Measurements from ENCODE around the gene RBBP9. TPM values are rescaled to one million over a fixed set of nuclear protein-coding genes. Genes with fewer than 3 reads are reported as not detected.

RBBP9 gene
- total and polyA plus RNA-seq, 12 donors: 5.3 to 46.3 (median 27.0) TPM

DNA sequence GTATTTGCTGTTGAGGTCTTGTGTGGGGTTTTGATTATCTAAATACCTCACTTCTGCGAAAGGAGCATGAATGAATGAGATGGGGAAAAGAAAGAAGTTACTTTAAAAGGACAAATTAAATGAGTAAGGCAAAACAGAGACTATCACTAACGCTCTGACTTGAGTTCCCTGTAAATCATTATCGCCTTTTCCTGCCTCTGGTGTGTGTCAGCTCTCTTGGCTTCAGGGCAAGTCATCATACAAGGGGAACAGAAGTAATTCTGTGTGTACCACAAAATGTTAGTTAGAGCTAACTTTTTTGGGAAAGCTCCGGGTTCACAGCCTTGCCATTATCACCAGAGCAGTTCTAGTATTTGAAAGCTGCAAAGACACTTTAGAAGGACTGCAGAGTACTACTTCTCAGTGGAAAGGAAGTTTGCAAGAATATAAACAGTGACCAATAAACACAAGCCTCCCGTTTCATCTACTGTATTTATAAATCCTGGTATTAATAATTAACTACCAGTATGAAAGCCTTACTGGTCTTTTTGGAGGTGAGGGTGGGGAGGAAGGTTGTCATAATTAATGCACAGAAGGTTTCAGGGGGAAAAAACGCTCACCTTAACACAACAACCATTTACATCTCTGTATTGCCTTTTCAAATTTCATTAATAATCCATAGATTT is 31.4 kb downstream of the RBBP9 start:
- Histone ChIP-seq H3K27me3 (no peaks in the 10 kb centered on the region), H3K27ac (no peak overlapping the region), H3K9me3 (replicated peaks in 1 of 3) (no peaks in the 10 kb centered on the region), H3K4me1 (replicated peaks in 1 of 2) (peaks cover 7 to 17% of the 10 kb centered on the region in 2 donors), H3K36me3 (replicated peaks in 1 of 2) (peaks cover 0 to 10% of the 10 kb centered on the region in 2 donors), H3K4me3 (peak overlapping the region in 1 of 4 donors; percentile 79)
- 60 to 62% (median 61%) methylated on average over 6 of the region's 6 CpGs for WGBS, 4 donors
- intact Hi-C loops (cut with DNase I): loop anchor here in 1 of 2 donors (10.0 kb wide), 1 partner anchor 51 kb away; no protein-coding TSS in a partner anchor
- no peak for DNase-seq
- TF ChIP-seq POLR2A (IDR thresholded peaks at IDR 0.05): no peak
- TF ChIP-seq, protein P1, sequence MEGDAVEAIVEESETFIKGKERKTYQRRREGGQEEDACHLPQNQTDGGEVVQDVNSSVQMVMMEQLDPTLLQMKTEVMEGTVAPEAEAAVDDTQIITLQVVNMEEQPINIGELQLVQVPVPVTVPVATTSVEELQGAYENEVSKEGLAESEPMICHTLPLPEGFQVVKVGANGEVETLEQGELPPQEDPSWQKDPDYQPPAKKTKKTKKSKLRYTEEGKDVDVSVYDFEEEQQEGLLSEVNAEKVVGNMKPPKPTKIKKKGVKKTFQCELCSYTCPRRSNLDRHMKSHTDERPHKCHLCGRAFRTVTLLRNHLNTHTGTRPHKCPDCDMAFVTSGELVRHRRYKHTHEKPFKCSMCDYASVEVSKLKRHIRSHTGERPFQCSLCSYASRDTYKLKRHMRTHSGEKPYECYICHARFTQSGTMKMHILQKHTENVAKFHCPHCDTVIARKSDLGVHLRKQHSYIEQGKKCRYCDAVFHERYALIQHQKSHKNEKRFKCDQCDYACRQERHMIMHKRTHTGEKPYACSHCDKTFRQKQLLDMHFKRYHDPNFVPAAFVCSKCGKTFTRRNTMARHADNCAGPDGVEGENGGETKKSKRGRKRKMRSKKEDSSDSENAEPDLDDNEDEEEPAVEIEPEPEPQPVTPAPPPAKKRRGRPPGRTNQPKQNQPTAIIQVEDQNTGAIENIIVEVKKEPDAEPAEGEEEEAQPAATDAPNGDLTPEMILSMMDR (IDR thresholded peaks at IDR 0.05): no peak

DNA sequence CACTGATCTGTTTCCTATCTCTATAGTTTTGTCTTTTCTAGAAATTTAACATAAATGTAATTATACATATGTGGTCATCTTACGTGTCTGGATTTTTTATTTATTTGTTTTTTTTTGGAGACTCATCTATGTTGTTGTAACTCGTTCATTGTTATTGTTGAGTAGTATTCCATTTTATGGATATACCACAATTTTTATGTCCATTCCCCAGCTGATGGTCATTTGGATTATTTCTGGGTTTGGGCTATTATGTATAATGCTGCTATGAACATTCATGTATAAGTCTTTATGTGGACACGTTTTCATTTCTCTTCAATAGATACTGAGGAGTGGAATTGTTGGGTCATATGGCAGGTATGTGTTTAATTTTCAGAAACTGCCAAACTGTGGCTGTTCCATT is 40.4 kb downstream of the RBBP9 start:
- no peaks in the 10 kb centered on the region for H3K4me1 ChIP-seq (replicated peaks in 1 of 2)
- WGBS, 4 donors: 84 to 92% (median 87%) methylated on average over 3 of the region's 3 CpGs
- TF ChIP-seq, protein P1 (IDR thresholded peaks at IDR 0.05): no peak
- TF ChIP-seq POLR2A (IDR thresholded peaks at IDR 0.05): no peak

DNA sequence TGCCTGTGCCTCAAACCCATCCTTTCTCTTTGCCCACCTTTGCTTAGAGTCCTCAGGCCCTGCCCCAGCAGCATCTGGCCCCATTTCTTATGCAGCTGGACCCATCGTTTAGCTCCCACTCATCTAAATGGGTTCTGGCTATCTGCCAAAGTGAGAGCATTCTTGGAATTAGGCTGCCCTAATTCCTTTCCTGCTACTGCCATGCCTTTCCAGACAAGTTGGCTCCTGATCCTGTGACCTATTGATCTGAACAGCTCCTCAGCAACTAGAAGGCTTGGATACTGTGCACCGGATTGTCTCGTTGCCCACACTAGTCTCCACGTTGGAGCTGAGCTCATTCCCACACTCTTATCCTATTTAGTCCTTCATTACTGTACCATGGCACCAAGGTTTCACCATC is 53.1 kb downstream of the RBBP9 start:
- Histone ChIP-seq H3K36me3 (replicated peaks in 1 of 2) (no peaks in the 10 kb centered on the region), H3K4me1 (replicated peaks in 1 of 2) (peaks cover 0 to 10% of the 10 kb centered on the region in 2 donors), H3K9me3 (replicated peaks in 1 of 3) (no peaks in the 10 kb centered on the region), H3K4me3 (no peak overlapping the region), H3K27ac (no peak overlapping the region), H3K27me3 (no peaks in the 10 kb centered on the region)
- TF ChIP-seq, protein P1 (IDR thresholded peaks at IDR 0.05): no peak
- no peak for TF ChIP-seq POLR2A (IDR thresholded peaks at IDR 0.05)
- 56 to 78% (median 69%) methylated on average over 4 of the region's 4 CpGs for WGBS, 4 donors
- DNase-seq: no peak
- intact Hi-C loops (cut with DNase I): no loop called here

More for the DNA sequence above, 40.4 kb downstream of the RBBP9 start:
- H3K4me3 ChIP-seq: no peak overlapping the region
- H3K27me3 ChIP-seq: no peaks in the 10 kb centered on the region
- intact Hi-C loops (cut with DNase I): no loop called here
- no peak for DNase-seq
- H3K36me3 ChIP-seq (replicated peaks in 1 of 2): no peaks in the 10 kb centered on the region
- no peak overlapping the region for H3K27ac ChIP-seq
- H3K9me3 ChIP-seq (replicated peaks in 1 of 3): no peaks in the 10 kb centered on the region

DNA sequence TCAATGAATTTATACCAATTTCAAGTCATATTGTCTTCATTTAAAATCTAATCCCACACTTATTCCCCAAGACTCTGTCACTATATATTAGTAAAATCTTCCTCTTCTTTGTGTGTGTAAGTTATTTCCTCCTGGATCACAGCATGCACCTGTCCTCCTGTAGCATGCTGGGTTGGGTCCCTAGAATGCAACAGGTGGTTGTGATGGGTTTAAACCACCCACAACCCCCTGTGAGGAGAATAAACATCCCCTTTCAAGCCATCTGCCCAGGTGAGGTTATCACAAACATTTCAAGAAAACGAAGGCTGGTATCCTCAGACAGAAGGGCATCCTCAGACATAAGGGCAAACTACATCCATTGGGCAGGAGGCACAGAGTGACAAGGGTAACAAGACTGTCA is 56.6 kb downstream of the RBBP9 start:
- Histone ChIP-seq H3K27ac (no peak overlapping the region), H3K9me3 (replicated peaks in 1 of 3) (no peaks in the 10 kb centered on the region), H3K4me1 (replicated peaks in 1 of 2) (peaks cover 0 to 10% of the 10 kb centered on the region in 2 donors), H3K4me3 (no peak overlapping the region), H3K27me3 (no peaks in the 10 kb centered on the region), H3K36me3 (replicated peaks in 1 of 2) (no peaks in the 10 kb centered on the region)
- intact Hi-C loops (cut with DNase I): no loop called here
- 0 to 84% (median 38%) methylated on average over 1 of the region's 1 CpG for WGBS, 4 donors
- DNase-seq: no peak
- TF ChIP-seq, protein P1 (IDR thresholded peaks at IDR 0.05): no peak
- no peak for TF ChIP-seq POLR2A (IDR thresholded peaks at IDR 0.05)

All from adrenal gland (tissue), 12 donors.